HEK293 (cell line): ENCODE data around the gene CYP4F12.

Experiments used
- MEIS1 ChIP-seq: sonication (generic); formaldehyde crosslinking; IDR thresholded peaks from 2 replicates; pipeline ENCODE4 v1.8.1; 2022; ENCODE audit warnings: missing genetic modification reagents, mild to moderate bottlenecking, borderline replicate concordance
- OVOL3 ChIP-seq: fragments of 450-650 bp; formaldehyde crosslinking; IDR thresholded peaks from 2 replicates; pipeline ENCODE4 v1.5.1; 2016; ENCODE audit warnings: missing biosample characterization, missing genetic modification characterization
- ZBTB21 ChIP-seq: fragments of 450-650 bp; formaldehyde crosslinking; IDR thresholded peaks from 2 replicates; pipeline ENCODE4 v1.5.1; 2017; ENCODE audit warnings: missing biosample characterization, missing genetic modification characterization
- ZEB2 ChIP-seq: fragments of 450-650 bp; formaldehyde crosslinking; IDR thresholded peaks from 2 replicates; pipeline ENCODE4 v1.5.1; 2016; ENCODE audit warnings: missing biosample characterization, missing genetic modification characterization
- ZFP69B ChIP-seq: fragments of 450-650 bp; formaldehyde crosslinking; IDR thresholded peaks from 2 replicates; pipeline ENCODE4 v1.5.1; 2016; ENCODE audit warnings: missing biosample characterization, missing genetic modification characterization
- ZNF16 ChIP-seq: fragments of 450-650 bp; formaldehyde crosslinking; IDR thresholded peaks from 2 replicates; pipeline ENCODE4 v1.5.1; 2016; ENCODE audit warnings: low read depth, missing biosample characterization, missing genetic modification characterization
- ZNF558 ChIP-seq: fragments of 450-650 bp; formaldehyde crosslinking; IDR thresholded peaks from 2 replicates; pipeline ENCODE4 v1.5.1; 2016; ENCODE audit warnings: missing biosample characterization, missing genetic modification characterization
- ZNF561 ChIP-seq: fragments of 450-650 bp; IDR thresholded peaks from 2 replicates; pipeline ENCODE4 v1.5.1; 2018; ENCODE audit warnings: missing biosample characterization, missing genetic modification characterization, borderline replicate concordance
- ZNF624 ChIP-seq: fragments of 450-650 bp; formaldehyde crosslinking; IDR thresholded peaks from 2 replicates; pipeline ENCODE4 v1.5.1; 2017; ENCODE audit warnings: missing biosample characterization, missing genetic modification characterization
- ZNF776 ChIP-seq: fragments of 450-650 bp; formaldehyde crosslinking; IDR thresholded peaks from 2 replicates; pipeline ENCODE4 v1.5.0; 2017; ENCODE audit warnings: missing biosample characterization, missing genetic modification characterization, borderline replicate concordance
- TF ChIP-seq, protein P1 (sequence below): fragments of 450-650 bp; formaldehyde crosslinking; IDR thresholded peaks from 2 replicates; pipeline ENCODE4 v1.5.1; 2016; ENCODE audit warnings: missing biosample characterization, missing genetic modification characterization

DNA sequence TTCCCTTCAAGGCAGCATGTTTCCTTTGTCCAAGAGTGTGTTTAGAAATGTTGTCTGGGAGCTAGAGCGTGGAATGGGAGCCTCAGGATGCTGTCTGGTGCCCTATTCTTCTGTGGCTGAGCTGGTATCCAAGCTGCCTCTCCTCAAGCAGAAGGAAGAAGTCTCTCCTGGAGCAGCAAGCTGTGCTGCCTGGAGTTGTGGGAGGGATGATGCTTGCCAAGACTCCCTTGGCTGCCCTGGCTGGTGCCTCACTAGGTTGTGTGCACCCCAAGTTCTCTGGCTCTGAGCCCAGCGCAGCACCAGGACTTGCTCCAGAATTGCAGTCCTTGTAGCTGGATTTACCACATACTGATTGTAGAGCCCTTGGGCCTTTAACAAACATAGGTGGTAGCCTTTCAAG, 36.9 kb upstream of the CYP4F12 start:
- TF ChIP-seq, protein P1, sequence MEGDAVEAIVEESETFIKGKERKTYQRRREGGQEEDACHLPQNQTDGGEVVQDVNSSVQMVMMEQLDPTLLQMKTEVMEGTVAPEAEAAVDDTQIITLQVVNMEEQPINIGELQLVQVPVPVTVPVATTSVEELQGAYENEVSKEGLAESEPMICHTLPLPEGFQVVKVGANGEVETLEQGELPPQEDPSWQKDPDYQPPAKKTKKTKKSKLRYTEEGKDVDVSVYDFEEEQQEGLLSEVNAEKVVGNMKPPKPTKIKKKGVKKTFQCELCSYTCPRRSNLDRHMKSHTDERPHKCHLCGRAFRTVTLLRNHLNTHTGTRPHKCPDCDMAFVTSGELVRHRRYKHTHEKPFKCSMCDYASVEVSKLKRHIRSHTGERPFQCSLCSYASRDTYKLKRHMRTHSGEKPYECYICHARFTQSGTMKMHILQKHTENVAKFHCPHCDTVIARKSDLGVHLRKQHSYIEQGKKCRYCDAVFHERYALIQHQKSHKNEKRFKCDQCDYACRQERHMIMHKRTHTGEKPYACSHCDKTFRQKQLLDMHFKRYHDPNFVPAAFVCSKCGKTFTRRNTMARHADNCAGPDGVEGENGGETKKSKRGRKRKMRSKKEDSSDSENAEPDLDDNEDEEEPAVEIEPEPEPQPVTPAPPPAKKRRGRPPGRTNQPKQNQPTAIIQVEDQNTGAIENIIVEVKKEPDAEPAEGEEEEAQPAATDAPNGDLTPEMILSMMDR (tag by site-specific recombination), result no peak
- no peak for TF ChIP-seq ZEB2 (tag by site-specific recombination)
- TF ChIP-seq OVOL3 (tag by site-specific recombination), result no peak
- TF ChIP-seq MEIS1 (CRISPR knock-in tag), result no peak
- no peak for TF ChIP-seq ZFP69B (tag by site-specific recombination)
- no peak for TF ChIP-seq ZBTB21
- TF ChIP-seq ZNF776 (tag by site-specific recombination), result no peak
- TF ChIP-seq ZNF561 (tag by site-specific recombination), result no peak
- no peak for TF ChIP-seq ZNF16 (tag by site-specific recombination)
- TF ChIP-seq ZNF624 (tag by site-specific recombination), result no peak
- TF ChIP-seq ZNF558 (tag by site-specific recombination), result no peak
